IPS-15b (cell line): ENCODE results near the gene IGLON5.

ENCODE experiments used
- H3K27me3 ChIP-seq: one replicate; pipeline ENCODE4 v1.6.1; 2013; ENCODE audit warnings: low read length; ENCODE audit not compliant: control insufficient read depth, insufficient read depth
- H3K36me3 ChIP-seq: one replicate; pipeline ENCODE4 v1.6.1; 2013; ENCODE audit warnings: low read length; ENCODE audit not compliant: control insufficient read depth, insufficient read depth
- H3K4me1 ChIP-seq: one replicate; pipeline ENCODE4 v1.6.1; 2013; ENCODE audit warnings: mild to moderate bottlenecking, low read length; ENCODE audit not compliant: control insufficient read depth, insufficient read depth
- H3K4me3 ChIP-seq: one replicate; pipeline ENCODE4 v1.5.1; 2013; ENCODE audit warnings: low read depth, low read length
- H3K9ac ChIP-seq: one replicate; pipeline ENCODE4 v1.6.1; 2013; ENCODE audit warnings: low read depth, mild to moderate bottlenecking, low read length
- H3K9me3 ChIP-seq: one replicate; pipeline ENCODE4 v1.6.1; 2013; ENCODE audit warnings: mild to moderate bottlenecking, low read length; ENCODE audit not compliant: control insufficient read depth, insufficient read depth

IGLON5 gene

GRCh38 chr19:51359294-51359693 lies 47.9 kb downstream of the IGLON5 start:
- Histone ChIP-seq H3K9me3 (no peaks in the 10 kb centered on the region), H3K36me3 (no peaks in the 10 kb centered on the region), H3K4me1 (peaks cover 10% of the 10 kb centered on the region), H3K4me3 (no peak overlapping the region), H3K27me3 (no peaks in the 10 kb centered on the region), H3K9ac (no peak overlapping the region)

GRCh38 chr19:51361239-51361638 lies 49.8 kb downstream of the IGLON5 start:
- no peaks in the 10 kb centered on the region for H3K36me3 ChIP-seq
- H3K9ac ChIP-seq = no peak overlapping the region
- H3K4me3 ChIP-seq = no peak overlapping the region
- no peaks in the 10 kb centered on the region for H3K9me3 ChIP-seq
- peaks cover 12% of the 10 kb centered on the region for H3K4me1 ChIP-seq
- no peaks in the 10 kb centered on the region for H3K27me3 ChIP-seq

- Histone ChIP-seq H3K4me1 (peaks cover 12% of the 10 kb centered on the region), H3K9ac (no peak overlapping the region)
Measured at GRCh38 chr19:51364200-51365106, 53.0 kb downstream of the IGLON5 start.

GRCh38 chr19:51365211-51365964 lies 53.9 kb downstream of the IGLON5 start:
- peak overlapping the region; percentile 79 for H3K9ac ChIP-seq
- peaks cover 12% of the 10 kb centered on the region for H3K4me1 ChIP-seq
- no peaks in the 10 kb centered on the region for H3K36me3 ChIP-seq
- H3K4me3 ChIP-seq = peak overlapping the region; percentile 64
- no peaks in the 10 kb centered on the region for H3K9me3 ChIP-seq
- no peaks in the 10 kb centered on the region for H3K27me3 ChIP-seq

More at GRCh38 chr19:51364200-51365106, 53.0 kb downstream of the IGLON5 start:
- no peak overlapping the region for H3K4me3 ChIP-seq
- no peaks in the 10 kb centered on the region for H3K9me3 ChIP-seq
- no peaks in the 10 kb centered on the region for H3K27me3 ChIP-seq
- no peaks in the 10 kb centered on the region for H3K36me3 ChIP-seq

GRCh38 chr19:51365965-51366388 lies 54.5 kb downstream of the IGLON5 start, which contains the start of gene ETFB:
ETFB (minus strand) TSS chr19:51366388; CDS start chr19:51366326, 62 bp downstream.
- Histone ChIP-seq H3K9ac (peak within 1 kb of the TSS; percentile 79), H3K27me3 (no peaks in the 10 kb centered on the region), H3K4me1 (peaks cover 12% of the 10 kb centered on the region), H3K36me3 (no peaks in the 10 kb centered on the region), H3K9me3 (no peaks in the 10 kb centered on the region), H3K4me3 (peak within 1 kb of the TSS; percentile 97)

GRCh38 chr19:51366389-51367254 lies 55.2 kb downstream of the IGLON5 start:
- Histone ChIP-seq H3K4me1 (peaks cover 12% of the 10 kb centered on the region), H3K27me3 (no peaks in the 10 kb centered on the region), H3K9ac (peak overlapping the region; percentile 73), H3K9me3 (no peaks in the 10 kb centered on the region), H3K36me3 (no peaks in the 10 kb centered on the region), H3K4me3 (peak overlapping the region; percentile 97)

GRCh38 chr19:51367255-51367564 lies 55.8 kb downstream of the IGLON5 start:
- Histone ChIP-seq H3K36me3 (no peaks in the 10 kb centered on the region), H3K4me1 (peaks cover 12% of the 10 kb centered on the region), H3K27me3 (peaks cover 2% of the 10 kb centered on the region), H3K9me3 (no peaks in the 10 kb centered on the region), H3K9ac (peak overlapping the region; percentile 73), H3K4me3 (peak overlapping the region; percentile 97)

- H3K4me3 ChIP-seq = peak overlapping the region; percentile 97
- peak overlapping the region; percentile 85 for H3K9ac ChIP-seq
- H3K4me1 ChIP-seq = peaks cover 9% of the 10 kb centered on the region
- no peaks in the 10 kb centered on the region for H3K36me3 ChIP-seq
- H3K9me3 ChIP-seq = no peaks in the 10 kb centered on the region
- H3K27me3 ChIP-seq = peaks cover 2% of the 10 kb centered on the region
Measured at GRCh38 chr19:51367565-51368365, 56.3 kb downstream of the IGLON5 start.

- Histone ChIP-seq H3K9me3 (no peaks in the 10 kb centered on the region), H3K36me3 (no peaks in the 10 kb centered on the region), H3K4me1 (peaks cover 6% of the 10 kb centered on the region), H3K4me3 (peak within 1 kb of the TSS; percentile 87), H3K9ac (peak within 1 kb of the TSS; percentile 85), H3K27me3 (peaks cover 2% of the 10 kb centered on the region)
Measured at GRCh38 chr19:51368366-51369282, 57.2 kb downstream of the IGLON5 start, which contains the start of gene CLDND2. CLDND2 (minus strand) TSS chr19:51369003; CDS start chr19:51368577, 426 bp downstream.

GRCh38 chr19:51370230-51370629 lies 58.8 kb downstream of the IGLON5 start:
- H3K36me3 ChIP-seq = no peaks in the 10 kb centered on the region
- no peak overlapping the region for H3K4me3 ChIP-seq
- H3K9me3 ChIP-seq = no peaks in the 10 kb centered on the region
- H3K27me3 ChIP-seq = peaks cover 2% of the 10 kb centered on the region
- H3K9ac ChIP-seq = no peak overlapping the region
- peaks cover 6% of the 10 kb centered on the region for H3K4me1 ChIP-seq
